B cell (primary cell): Measurements from ENCODE around the gene STAP2. TPM values are rescaled to one million over a fixed set of nuclear protein-coding genes. Genes with fewer than 3 reads are reported as not detected.
"Not testable (repeated sequence)": the region's sequence is repeated elsewhere in the genome, so short reads cannot be mapped to it uniquely, and the experiment has no call there.

Source experiments
- ATAC-seq: fragments of 200-7000 bp; cut with Tn5 transposase; one replicate; pipeline ENCODE4 v1.10.0; 2021; ENCODE audit warnings: low read depth, mild to moderate bottlenecking, moderate number of reproducible peaks, moderate library complexity
- CTCF ChIA-PET: fragments of 350-600 bp; sonication (Branson Sonifier 250); formaldehyde crosslinking; loops from one replicate; lab custom pipeline; 2021; ENCODE audit warnings: antibody characterized with exemption, inconsistent platforms; lab: Charles Lee
- POLR2A ChIA-PET: fragments of 350-600 bp; sonication (Branson Sonifier 250); formaldehyde crosslinking; loops from one replicate; lab custom pipeline; 2021; ENCODE audit warnings: antibody characterized with exemption; lab: Charles Lee
- DNase-seq: peaks from one replicate; pipeline ENCODE4 v3.0.0; 2013
- H2AFZ ChIP-seq: 2 replicates; pipeline ENCODE4 v1.6.1; 2012; ENCODE audit warnings: mild to moderate bottlenecking, low read depth, low read length; ENCODE audit not compliant: insufficient read depth, poor library complexity, severe bottlenecking
- H3K27ac ChIP-seq, 2 donors: 1 replicate in 1 of 2; 2 replicates in 1 of 2; pipeline ENCODE4 v1.5.1; 2012 to 2013; ENCODE audit warnings: low read length in 2 of 2, mild to moderate bottlenecking in 2 of 2, moderate library complexity in 1 of 2
- H3K27me3 ChIP-seq, 4 experiments: fragments of 200-600 bp in 1 of 4; sonication (generic) in 1 of 4; replicated peaks in 1 of 4; 1 replicate in 2 of 4; 2 replicates in 2 of 4; pipeline versions ENCODE4 v1.6.1 to v1.7.0; 2013 to 2016; ENCODE audit warnings: low read length in 3 of 4, mild to moderate bottlenecking in 2 of 4, mixed read lengths in 1 of 4, moderate library complexity in 1 of 4; ENCODE audit not compliant: insufficient read depth in 4 of 4, control insufficient read depth in 3 of 4; ENCODE audit errors: control extremely low read depth in 1 of 4
- H3K36me3 ChIP-seq, 2 experiments: replicated peaks in 1 of 2; 1 replicate in 1 of 2; 2 replicates in 1 of 2; pipeline versions ENCODE4 v1.6.1 to v1.7.1; 2013; ENCODE audit warnings: low read length in 1 of 2; ENCODE audit not compliant: insufficient read depth in 2 of 2, control insufficient read depth in 1 of 2; ENCODE audit errors: control extremely low read depth in 1 of 2, extremely low read depth in 1 of 2
- H3K4me1 ChIP-seq, 2 donors: fragments of 200-600 bp in 1 of 2; sonication (generic) in 1 of 2; 1 replicate in 1 of 2; 2 replicates in 1 of 2; pipeline versions ENCODE4 v1.5.1 to v1.6.1; 2013 to 2017; ENCODE audit warnings: low read length in 2 of 2; ENCODE audit not compliant: control insufficient read depth in 2 of 2, insufficient read depth in 2 of 2
- H3K4me2 ChIP-seq: replicated peaks from 2 replicates; pipeline ENCODE3; 2012; ENCODE audit warnings: mild to moderate bottlenecking, low read depth, low read length; ENCODE audit not compliant: poor library complexity, severe bottlenecking
- H3K4me3 ChIP-seq, 5 experiments: fragments of 200-600 bp in 1 of 5; sonication (generic) in 1 of 5; 1 replicate in 3 of 5; 2 replicates in 2 of 5; pipeline versions ENCODE4 v1.5.1 to v1.7.0; 2011 to 2016; ENCODE audit warnings: low read length in 4 of 5, mild to moderate bottlenecking in 4 of 5, low read depth in 2 of 5, control low read depth in 1 of 5, moderate library complexity in 1 of 5; ENCODE audit not compliant: insufficient read depth in 1 of 5; ENCODE audit errors: control extremely low read depth in 1 of 5, extremely low read depth in 1 of 5
- H3K79me2 ChIP-seq: fragments of 200-600 bp; sonication (generic); one replicate; pipeline ENCODE4 v1.6.0; 2016; ENCODE audit warnings: low read length; ENCODE audit not compliant: control insufficient read depth, insufficient read depth
- H3K9ac ChIP-seq: fragments of 200-600 bp; sonication (generic); 2 replicates; pipeline ENCODE4 v1.6.1; 2017; ENCODE audit warnings: mild to moderate bottlenecking, low read length, moderate library complexity
- H3K9me3 ChIP-seq, 3 donors: one replicate each; pipeline versions ENCODE4 v1.6.1 to v1.7.1; 2013; ENCODE audit warnings: low read length in 2 of 3; ENCODE audit not compliant: control insufficient read depth in 2 of 3, insufficient read depth in 1 of 3; ENCODE audit errors: control extremely low read depth in 1 of 3
- H4K20me1 ChIP-seq: 2 replicates; pipeline ENCODE4 v1.6.0; 2012; ENCODE audit warnings: mild to moderate bottlenecking, low read length; ENCODE audit not compliant: insufficient read depth, control insufficient read depth, poor library complexity, severe bottlenecking
- H3K27ac Mint-ChIP-seq: one replicate; pipeline ENCODE4 v1.8.0; 2021; ENCODE audit warnings: mixed read lengths
- H3K27me3 Mint-ChIP-seq: one replicate; pipeline ENCODE4 v1.8.0; 2021; ENCODE audit warnings: mixed read lengths
- H3K4me1 Mint-ChIP-seq: one replicate; pipeline ENCODE4 v1.8.0; 2021; ENCODE audit warnings: mixed read lengths
- H3K4me3 Mint-ChIP-seq: one replicate; pipeline ENCODE4 v1.8.0; 2021; ENCODE audit warnings: mixed read lengths
- H3K9me3 Mint-ChIP-seq: one replicate; pipeline ENCODE4 v1.8.0; 2022; ENCODE audit warnings: mixed read lengths; ENCODE audit not compliant: insufficient read depth
- CTCF ChIP-seq: fragments of 200-600 bp; IDR thresholded peaks from one replicate; pipeline ENCODE4 v1.8.0; 2022; ENCODE audit warnings: antibody characterized with exemption, mild to moderate bottlenecking
- EZH2 ChIP-seq: IDR thresholded peaks from 2 replicates; pipeline ENCODE4 v1.6.1; 2012; ENCODE audit warnings: borderline replicate concordance, low read depth, mild to moderate bottlenecking, moderate library complexity, low read length; ENCODE audit not compliant: insufficient read depth, poor library complexity, severe bottlenecking
- WGBS: methylation state at CpG from one replicate; pipeline ENCODE4 v1.1.5; 2013; ENCODE audit warnings: missing lambda C conversion rate; ENCODE audit not compliant: insufficient coverage; 5-methylcytosine and 5-hydroxymethylcytosine counted together
- intact Hi-C: fragments of 100-400 bp; cut with micrococcal nuclease; formaldehyde crosslinking; loops from one replicate; pipeline ENCODE4 v1.10.0; 2022
- polyA plus RNA-seq: library from polyadenylated mRNA; depleted of rRNA; stranded (reverse); fragments of >200 nt; gene quantifications from 2 replicates; pipeline ENCODE4 v1.2.3, GENCODE V29; 2012
- total RNA-seq, 2 donors: library from RNA; stranded (reverse); fragments of 120-200 nt in 1 of 2; gene quantifications; 1 replicate in 1 of 2; 2 replicates in 1 of 2; pipeline versions ENCODE4 v1.2.3 to v1.2.4, GENCODE V29; 2013 to 2022

The STAP2 gene
- total and polyA plus RNA-seq, 2 donors (not counting 1 experiment from before 2014, with no cell fraction given) = 0.27 to 0.72 TPM

GRCh38 chr19:4277191-4277696 lies 61.4 kb downstream of the STAP2 start:
- ChIA-PET CTCF (interaction anchor here (0.9 to 1.5 kb wide), 2 partner anchors 9 to 10 kb away, joined by 3 to 4 read pairs; no protein-coding TSS in a partner anchor), POLR2A (no interaction called here)
- ATAC-seq = no peak

GRCh38 chr19:4274321-4274686 lies 64.3 kb downstream of the STAP2 start:
- WGBS = 90% methylated on average over 6 of the region's 6 CpGs
- CTCF ChIA-PET = interaction anchor here (0.7 kb wide), 2 partner anchors 444 to 512 kb away, joined by 3 to 4 read pairs; no protein-coding TSS in a partner anchor
- intact Hi-C loops, H3K4me2 ChIP-seq, H4K20me1 ChIP-seq, H3K4me1 ChIP-seq, H3K9ac ChIP-seq, ATAC-seq, H3K27me3 ChIP-seq, H3K9me3 Mint-ChIP-seq, H2AFZ ChIP-seq, H3K79me2 ChIP-seq, H3K4me1 Mint-ChIP-seq, H3K27me3 Mint-ChIP-seq, DNase-seq, H3K9me3 ChIP-seq, H3K27ac Mint-ChIP-seq, H3K4me3 Mint-ChIP-seq, H3K27ac ChIP-seq, H3K4me3 ChIP-seq: not testable (repeated sequence)
- peaks cover 0 to 10% of the 10 kb centered on the region in 2 experiments for H3K36me3 ChIP-seq
- POLR2A ChIA-PET = interaction anchor here (0.6 kb wide), 1 partner anchor 39 kb away, joined by 6 read pairs; no protein-coding TSS in a partner anchor

More at GRCh38 chr19:4277191-4277696, 61.4 kb downstream of the STAP2 start:
- intact Hi-C loops = no loop called here
- WGBS = 78% methylated on average over 16 of the region's 16 CpGs
- no peak overlapping the region for H3K4me3 ChIP-seq
- H2AFZ ChIP-seq = no peak overlapping the region
- DNase-seq = no peak
- no peak overlapping the region for H3K9ac ChIP-seq
- H3K4me2 ChIP-seq = no peak overlapping the region
- peaks cover 4 to 8% of the 10 kb centered on the region in 2 donors for H3K4me1 ChIP-seq
- H3K79me2 ChIP-seq = no peaks in the 10 kb centered on the region
- H3K27me3 ChIP-seq = peaks cover 0 to 21% (median 4%) of the 10 kb centered on the region in 4 experiments
- Mint-ChIP-seq H3K27me3 (peaks cover 10% of the 10 kb centered on the region), H3K27ac (no peak overlapping the region), H3K4me3 (no peak overlapping the region), H3K9me3 (no peaks in the 10 kb centered on the region), H3K4me1 (peaks cover 4% of the 10 kb centered on the region)
- peaks cover 0 to 6% (median 0%) of the 10 kb centered on the region in 3 donors for H3K9me3 ChIP-seq
- H3K36me3 ChIP-seq = no peaks in the 10 kb centered on the region
- no peaks in the 10 kb centered on the region for H4K20me1 ChIP-seq
- H3K27ac ChIP-seq = no peak overlapping the region
- TF ChIP-seq EZH2 = no peak
- no peak for TF ChIP-seq CTCF

Other genes with a start within 250 kb of the STAP2 start
- 137 and 138 TPM in 2 replicates for gene MAP2K2, start 214.7 kb downstream of the STAP2 start, total RNA-seq
- gene MAP2K2, start 214.7 kb downstream of the STAP2 start, polyA plus RNA-seq = 158 and 181 TPM in 2 replicates
- gene CREB3L3, start 185.2 kb downstream of the STAP2 start, total RNA-seq = not detected in 2 replicates
- not detected in 2 replicates for gene CREB3L3, start 185.2 kb downstream of the STAP2 start, polyA plus RNA-seq
- 27.8 and 30.4 TPM in 2 replicates for gene SIRT6, start 156.3 kb downstream of the STAP2 start, total RNA-seq
- 82.2 and 93.7 TPM in 2 replicates for gene SIRT6, start 156.3 kb downstream of the STAP2 start, polyA plus RNA-seq
- 0.37 and 1.4 TPM in 2 replicates for gene ANKRD24, start 156.1 kb downstream of the STAP2 start, total RNA-seq
- gene ANKRD24, start 156.1 kb downstream of the STAP2 start, polyA plus RNA-seq = 1.1 and 1.5 TPM in 2 replicates
- gene EBI3, start 109.3 kb downstream of the STAP2 start, total RNA-seq = 11.3 and 15.6 TPM in 2 replicates
- 9.4 and 11.9 TPM in 2 replicates for gene EBI3, start 109.3 kb downstream of the STAP2 start, polyA plus RNA-seq
- gene YJU2, start 91.7 kb downstream of the STAP2 start, total RNA-seq = 39.8 and 40.3 TPM in 2 replicates
- gene YJU2, start 91.7 kb downstream of the STAP2 start, polyA plus RNA-seq = 45.7 and 60.8 TPM in 2 replicates
- 0.17 TPM in 1 of 2 replicates, not detected in the other for gene SHD, start 59.6 kb downstream of the STAP2 start, total RNA-seq
- gene SHD, start 59.6 kb downstream of the STAP2 start, polyA plus RNA-seq = not detected in 2 replicates
- gene TMIGD2, start 36.4 kb downstream of the STAP2 start, total RNA-seq = not detected in 2 replicates
- 0.24 and 0.66 TPM in 2 replicates for gene TMIGD2, start 36.4 kb downstream of the STAP2 start, polyA plus RNA-seq
- gene FSD1, start 34.2 kb downstream of the STAP2 start, total RNA-seq = 2.8 and 3.4 TPM in 2 replicates
- 2.7 and 3.2 TPM in 2 replicates for gene FSD1, start 34.2 kb downstream of the STAP2 start, polyA plus RNA-seq
- gene MPND, start 4.7 kb upstream of the STAP2 start, total RNA-seq = 25.6 and 30.3 TPM in 2 replicates
- 11.8 and 14.5 TPM in 2 replicates for gene MPND, start 4.7 kb upstream of the STAP2 start, polyA plus RNA-seq
- 37.2 and 41.9 TPM in 2 replicates for gene SH3GL1, start 61.7 kb upstream of the STAP2 start, total RNA-seq
- 42.4 and 45.2 TPM in 2 replicates for gene SH3GL1, start 61.7 kb upstream of the STAP2 start, polyA plus RNA-seq
- gene CHAF1A, start 63.8 kb upstream of the STAP2 start, total RNA-seq = 17.3 and 19.7 TPM in 2 replicates
- gene CHAF1A, start 63.8 kb upstream of the STAP2 start, polyA plus RNA-seq = 15.1 and 15.7 TPM in 2 replicates
- gene UBXN6, start 119.0 kb upstream of the STAP2 start, total RNA-seq = 75.8 and 82.0 TPM in 2 replicates
- 76.6 and 77.6 TPM in 2 replicates for gene UBXN6, start 119.0 kb upstream of the STAP2 start, polyA plus RNA-seq
- 49.3 and 49.9 TPM in 2 replicates for gene HDGFL2, start 133.5 kb upstream of the STAP2 start, total RNA-seq
- gene HDGFL2, start 133.5 kb upstream of the STAP2 start, polyA plus RNA-seq = 16.6 and 18.4 TPM in 2 replicates
- 0.05 and 0.07 TPM in 2 replicates for gene PLIN4, start 179.7 kb upstream of the STAP2 start, total RNA-seq
- gene PLIN4, start 179.7 kb upstream of the STAP2 start, polyA plus RNA-seq = 0.04 TPM in 2 replicates
- gene PLIN5, start 196.4 kb upstream of the STAP2 start, total RNA-seq = 0.15 and 1.00 TPM in 2 replicates
- gene PLIN5, start 196.4 kb upstream of the STAP2 start, polyA plus RNA-seq = 0.27 and 0.56 TPM in 2 replicates
- 0.27 and 0.32 TPM in 2 replicates for gene LRG1, start 201.2 kb upstream of the STAP2 start, total RNA-seq
- gene LRG1, start 201.2 kb upstream of the STAP2 start, polyA plus RNA-seq = 0.21 and 0.48 TPM in 2 replicates
- 0.42 and 0.46 TPM in 2 replicates for gene SEMA6B, start 220.9 kb upstream of the STAP2 start, total RNA-seq
- gene SEMA6B, start 220.9 kb upstream of the STAP2 start, polyA plus RNA-seq = 0.88 TPM in 1 of 2 replicates, not detected in the other